ENCODE measurements around the gene FBN2. TPM values are rescaled to one million over a fixed set of nuclear protein-coding genes. Genes with fewer than 3 reads are reported as not detected.

The FBN2 gene
- total and polyA plus RNA-seq, 2 of the 4 experiments (the other 2 are of a cell fraction), result 26.7 to 69.0 TPM

DNA sequence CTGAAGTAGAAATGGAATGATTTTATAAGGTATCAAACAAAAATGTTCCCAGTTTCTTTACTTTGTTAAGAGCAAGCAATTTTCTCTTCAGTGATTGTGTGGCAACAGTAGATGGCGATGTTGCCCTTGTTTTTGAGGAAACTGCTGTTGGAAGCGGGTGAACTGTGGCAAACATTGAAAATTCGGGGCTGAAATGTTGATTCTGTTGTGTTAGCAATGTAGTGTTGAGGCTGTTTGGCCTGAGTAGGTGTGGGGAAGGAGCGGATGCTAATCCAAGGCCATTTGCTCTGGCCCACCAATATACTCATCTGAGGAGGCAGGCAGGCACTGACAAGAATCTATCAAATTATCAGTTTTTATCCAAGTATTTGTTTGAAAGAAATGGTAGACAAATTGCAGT lies 324.7 kb downstream of the FBN2 start:
- Histone ChIP-seq H4K8ac (ENCODE audit: low read depth in 2 of 2, low read length in 2 of 2) (no peak overlapping the region), H2BK5ac (ENCODE audit: low read depth, low read length, poor library complexity, severe bottlenecking) (no peak overlapping the region), H3K9me1 (ENCODE audit: insufficient read depth, low read length) (no peaks in the 10 kb centered on the region), H2BK15ac (ENCODE audit: low read depth, low read length) (no peak overlapping the region), H4K5ac (ENCODE audit: low read depth, low read length) (no peak overlapping the region), H3K56ac (ENCODE audit: extremely low read depth, insufficient read depth, low read length) (no peak overlapping the region), H3K4me3 (ENCODE audit: insufficient read depth, low read depth, low read length) (no peak overlapping the region), H3K79me1 (ENCODE audit: low read depth in 1 of 2, low read length in 2 of 2) (no peaks in the 10 kb centered on the region), H3K4me1 (ENCODE audit: control insufficient read depth, insufficient read depth, low read length) (peaks cover 3% of the 10 kb centered on the region; the same call in 1 of the 2 replicates), H4K20me1 (ENCODE audit: insufficient read depth, low read length) (no peaks in the 10 kb centered on the region), H2AK9ac (replicated peaks; ENCODE audit: low read depth, low read length, poor library complexity) (no peak overlapping the region), H2AFZ (replicated peaks; ENCODE audit: low read length, poor library complexity) (peak overlapping the region; percentile 56), H3K9me3 (ENCODE audit: control insufficient read depth, insufficient read depth, low read length) (no peaks in the 10 kb centered on the region), H3K14ac (replicated peaks; ENCODE audit: low read depth, low read length) (no peak overlapping the region), H2BK20ac (ENCODE audit: low read depth, low read length) (no peak overlapping the region), H4K91ac (ENCODE audit: insufficient read depth, low read depth, low read length) (no peak overlapping the region), H3K9ac (ENCODE audit: low read depth, low read length) (no peak overlapping the region), H2BK120ac (ENCODE audit: low read depth, low read length) (no peak overlapping the region), H3K4me2 (ENCODE audit: low read depth, low read length) (no peak overlapping the region), H3K18ac (ENCODE audit: low read depth, low read length) (no peak overlapping the region), H3K27me3 (ENCODE audit: control insufficient read depth, insufficient read depth, low read length) (no peaks in the 10 kb centered on the region), H3K23ac (ENCODE audit: low read depth, low read length) (no peak overlapping the region), H3K4ac (ENCODE audit: low read depth, low read length) (no peak overlapping the region), H3K36me3 (ENCODE audit: control insufficient read depth, insufficient read depth, low read length) (no peaks in the 10 kb centered on the region), H3K27ac (ENCODE audit: insufficient read depth, low read length) (no peak overlapping the region), H2AK5ac (ENCODE audit: low read depth, low read length) (no peak overlapping the region)
- POLR2A ChIA-PET (ENCODE audit: unreplicated experiment), result no interaction called here
- ATAC-seq (ENCODE audit: low read depth) (peak; percentile 68), DNase-seq (peak; percentile 77)
- no peak for TF ChIP-seq NFE2L2 (IDR thresholded peaks at IDR 0.05; ENCODE audit: low read depth, low read length)
- TF ChIP-seq ELK1 (IDR thresholded peaks at IDR 0.05; ENCODE audit: borderline replicate concordance, low read depth, low read length), result no peak
- TF ChIP-seq MAZ (IDR thresholded peaks at IDR 0.05; ENCODE audit: borderline replicate concordance, low read depth, low read length), result no peak
- peak; percentile 85 for TF ChIP-seq SMC3 (IDR thresholded peaks at IDR 0.05; ENCODE audit: low read depth, low read length)
- no peak for TF ChIP-seq RCOR1 (IDR thresholded peaks at IDR 0.05; ENCODE audit: insufficient replicate concordance, low read length)
- TF ChIP-seq CHD1 (IDR thresholded peaks at IDR 0.05; ENCODE audit: low read depth, low read length), result no peak
- no peak for TF ChIP-seq BHLHE40 (IDR thresholded peaks at IDR 0.05; ENCODE audit: low read depth, low read length)
- TF ChIP-seq, protein P1, sequence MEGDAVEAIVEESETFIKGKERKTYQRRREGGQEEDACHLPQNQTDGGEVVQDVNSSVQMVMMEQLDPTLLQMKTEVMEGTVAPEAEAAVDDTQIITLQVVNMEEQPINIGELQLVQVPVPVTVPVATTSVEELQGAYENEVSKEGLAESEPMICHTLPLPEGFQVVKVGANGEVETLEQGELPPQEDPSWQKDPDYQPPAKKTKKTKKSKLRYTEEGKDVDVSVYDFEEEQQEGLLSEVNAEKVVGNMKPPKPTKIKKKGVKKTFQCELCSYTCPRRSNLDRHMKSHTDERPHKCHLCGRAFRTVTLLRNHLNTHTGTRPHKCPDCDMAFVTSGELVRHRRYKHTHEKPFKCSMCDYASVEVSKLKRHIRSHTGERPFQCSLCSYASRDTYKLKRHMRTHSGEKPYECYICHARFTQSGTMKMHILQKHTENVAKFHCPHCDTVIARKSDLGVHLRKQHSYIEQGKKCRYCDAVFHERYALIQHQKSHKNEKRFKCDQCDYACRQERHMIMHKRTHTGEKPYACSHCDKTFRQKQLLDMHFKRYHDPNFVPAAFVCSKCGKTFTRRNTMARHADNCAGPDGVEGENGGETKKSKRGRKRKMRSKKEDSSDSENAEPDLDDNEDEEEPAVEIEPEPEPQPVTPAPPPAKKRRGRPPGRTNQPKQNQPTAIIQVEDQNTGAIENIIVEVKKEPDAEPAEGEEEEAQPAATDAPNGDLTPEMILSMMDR (conservative IDR thresholded peaks at IDR 0.05; ENCODE audit: low read depth, low read length), result peak; percentile 92
- TF ChIP-seq POLR2A (IDR thresholded peaks at IDR 0.05; ENCODE audit: low read depth, low read length), result 0 out of 2 replicates have a peak, but pooled peaks have one; percentile 38
- TF ChIP-seq RAD21 (IDR thresholded peaks at IDR 0.05; ENCODE audit: low read length), result peak; percentile 93
- in situ Hi-C loops (cut with MboI; ENCODE audit: low sequenced_read_pairs) (loop anchor here (5.0 kb wide), 1 partner anchor 289 kb away; no protein-coding TSS in a partner anchor), intact Hi-C loops (cut with micrococcal nuclease) (loop anchor here (1.0 to 5.0 kb wide), 5 partner anchors 49 to 1554 kb away; no protein-coding TSS in a partner anchor), dilution Hi-C loops (cut with HindIII; ENCODE audit: low sequenced_read_pairs, unreplicated experiment) (no loop called here)
- BruUV-seq (replicated peaks), result no TSS peak
- CTCF ChIA-PET, result no interaction called here
- WGBS, 2 experiments (ENCODE audit: extremely low coverage in 2 of 2, insufficient read length in 1 of 2), result 0% methylated on average over 3 of the region's 4 CpGs; no CpG with 5 or more reads in 1 of the 2 experiments
